Erythroblast (primary cell): ENCODE results near the gene RNF175.

ENCODE experiments used
- DNase-seq, 2 experiments: peaks; one replicate each; lab custom pipeline; 2025; lab: John Stamatoyannopoulos, UW
- GATA1 ChIP-seq: IDR thresholded peaks from 2 replicates; pipeline ENCODE4 v1.6.1; 2011; ENCODE audit warnings: low read depth, mild to moderate bottlenecking, control low read depth, low read length, moderate library complexity
- POLR2A ChIP-seq: IDR thresholded peaks from 2 replicates; pipeline ENCODE4 v1.6.1; 2011; ENCODE audit warnings: mild to moderate bottlenecking, low read length

RNF175 gene

GRCh38 chr4:153790500-153790865, 30.7 kb upstream of the RNF175 start:
- no peak for TF ChIP-seq POLR2A
- no peak for TF ChIP-seq GATA1
- no peak for DNase-seq

GRCh38 chr4:153789741-153790499, 30.1 kb upstream of the RNF175 start:
- no peak for DNase-seq
- no peak for TF ChIP-seq POLR2A
- no peak for TF ChIP-seq GATA1

- DNase-seq = no peak
- TF ChIP-seq GATA1 (no peak), POLR2A (no peak)
These were observed 28.8 kb upstream of the RNF175 start, which contains the start of gene SFRP2 for GRCh38 chr4:153788413-153789276. Gene SFRP2 (minus strand): TSS chr4:153789083. CDS start chr4:153788835, 248 bp downstream.

GRCh38 chr4:153788051-153788412, 28.2 kb upstream of the RNF175 start:
- no peak for DNase-seq

GRCh38 chr4:153787575-153787974, 27.8 kb upstream of the RNF175 start:
- TF ChIP-seq GATA1 (no peak), POLR2A (no peak)
- no peak for DNase-seq

More at GRCh38 chr4:153788051-153788412, 28.2 kb upstream of the RNF175 start:
- no peak for TF ChIP-seq GATA1
- no peak for TF ChIP-seq POLR2A

GRCh38 chr4:153787061-153787560, 27.3 kb upstream of the RNF175 start:
- no peak for DNase-seq
- TF ChIP-seq POLR2A = no peak
- no peak for TF ChIP-seq GATA1

- TF ChIP-seq GATA1 (no peak), POLR2A (no peak)
- DNase-seq = peak; percentile 25 to 41
These were observed 26.3 kb upstream of the RNF175 start for GRCh38 chr4:153785910-153786721.

- no peak for TF ChIP-seq POLR2A
- no peak for TF ChIP-seq GATA1
- DNase-seq = peak; percentile 60 to 62
These were observed 24.4 kb upstream of the RNF175 start for GRCh38 chr4:153784166-153784699.

- TF ChIP-seq POLR2A (no peak), GATA1 (no peak)
- DNase-seq = no peak
These were observed 22.8 kb upstream of the RNF175 start for GRCh38 chr4:153782581-153782980.

GRCh38 chr4:153781717-153782416, 22.0 kb upstream of the RNF175 start:
- no peak for DNase-seq
- TF ChIP-seq POLR2A = no peak
- no peak for TF ChIP-seq GATA1

GRCh38 chr4:153781280-153781679, 21.5 kb upstream of the RNF175 start:
- TF ChIP-seq POLR2A (no peak), GATA1 (no peak)
- DNase-seq = no peak

GRCh38 chr4:153780876-153781275, 21.1 kb upstream of the RNF175 start:
- TF ChIP-seq POLR2A = no peak
- TF ChIP-seq GATA1 = no peak
- DNase-seq = no peak

- no peak for DNase-seq
- no peak for TF ChIP-seq GATA1
- TF ChIP-seq POLR2A = no peak
These were observed 20.4 kb upstream of the RNF175 start for GRCh38 chr4:153780221-153780620.
